GM21528 (cell line): ENCODE measurements around the gene HIBCH.

Experiments
- ATAC-seq: cut with Tn5 transposase; IDR thresholded peaks from one replicate; pipeline ENCODE4 v1.9.1; 2021; ENCODE audit warnings: mild to moderate bottlenecking, moderate library complexity; ENCODE audit not compliant: unreplicated experiment, low FRiP score

HIBCH gene

GRCh38 chr2:190167702-190168101 is 151.9 kb downstream of the HIBCH start:
- ATAC-seq, result no peak

- ATAC-seq, result no peak
Observed at GRCh38 chr2:190165491-190165890, 154.1 kb downstream of the HIBCH start.

- no peak for ATAC-seq
Observed at GRCh38 chr2:190162851-190163250, 156.8 kb downstream of the HIBCH start.

- ATAC-seq, result no peak
Observed at GRCh38 chr2:190159453-190159852, 160.2 kb downstream of the HIBCH start.

- ATAC-seq, result no peak
Observed at GRCh38 chr2:190158798-190159434, 160.7 kb downstream of the HIBCH start.

DNA sequence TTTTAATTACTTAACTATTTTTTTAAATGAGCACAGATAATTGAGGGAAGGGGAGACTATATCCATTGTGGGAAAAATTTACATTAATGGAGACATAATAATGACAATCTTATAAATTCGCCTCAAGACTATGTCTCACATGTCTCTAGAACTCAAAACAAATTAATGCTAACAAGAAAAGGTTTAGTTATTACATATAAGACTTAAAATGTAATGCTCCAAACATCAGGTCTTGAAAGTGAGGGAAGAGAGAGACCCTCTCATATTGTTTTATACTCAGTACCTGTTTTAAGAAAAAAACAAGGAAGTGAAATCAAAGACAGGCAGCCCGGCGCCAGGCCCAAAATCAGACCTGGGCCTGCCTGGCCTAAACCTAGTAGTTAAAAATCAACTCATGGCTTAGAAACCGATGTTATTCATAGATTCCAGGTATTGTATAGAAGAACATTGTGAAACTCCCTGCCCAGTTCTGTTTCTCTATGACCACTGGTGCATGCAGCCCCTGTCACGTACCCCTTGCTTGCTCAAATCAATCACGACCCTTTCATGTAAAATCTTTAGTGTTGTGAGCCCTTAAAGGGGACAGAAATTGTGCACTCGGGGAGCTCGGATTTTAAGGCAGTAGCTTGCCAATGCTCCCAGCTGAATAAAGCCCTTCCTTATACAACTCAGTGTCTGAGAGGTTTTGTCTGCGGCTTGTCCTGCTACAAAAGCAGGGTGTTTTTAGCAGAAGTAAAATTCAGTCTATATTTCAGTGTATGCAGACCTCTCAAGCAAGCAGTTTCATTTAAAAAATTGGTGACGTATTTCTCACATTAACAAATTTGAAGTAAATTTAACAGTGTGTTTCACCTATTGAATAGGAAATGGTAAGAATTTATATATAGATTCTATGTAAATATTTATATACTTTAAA is 161.8 kb downstream of the HIBCH start:
- peak; percentile 61 for ATAC-seq

- ATAC-seq, result no peak
Observed at GRCh38 chr2:190156530-190157212, 163.0 kb downstream of the HIBCH start.
